Stimulated activated CD8-positive, alpha-beta memory T cell treated with anti-CD3 and anti-CD28 coated beads, Interleukin-2, amount 100 ng/mL, for 1 hour (primary cell): Measurements from ENCODE around the gene NAA11.
"Not testable (repeated sequence)": the region's sequence is repeated elsewhere in the genome, so short reads cannot be mapped to it uniquely, and the experiment has no call there.

Experiments used
- DNase-seq, 2 donors: peaks; one replicate each; pipeline ENCODE4 v3.0.0-alpha.2; 2020; ENCODE audit warnings: low read depth in 2 of 2

The NAA11 gene

DNA sequence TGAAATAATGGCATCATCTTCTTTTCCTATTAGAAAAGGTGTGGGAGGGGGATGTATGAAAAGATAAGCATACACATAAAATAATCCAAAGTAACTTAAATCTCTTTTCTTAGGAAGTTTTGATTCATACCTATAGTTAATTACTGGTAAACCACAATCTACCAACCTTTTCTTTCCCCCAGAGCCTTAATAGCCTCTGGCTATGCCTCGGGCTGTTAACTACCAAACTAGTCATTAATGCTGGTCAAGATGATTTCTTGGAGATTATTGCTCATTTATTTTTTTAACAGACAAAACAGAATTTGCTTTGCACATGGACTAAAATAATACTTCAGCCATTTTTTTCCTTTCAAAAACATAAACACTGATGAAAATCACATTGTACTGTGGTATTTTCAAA, 16.9 kb downstream of the NAA11 start:
- no peak for DNase-seq

DNA sequence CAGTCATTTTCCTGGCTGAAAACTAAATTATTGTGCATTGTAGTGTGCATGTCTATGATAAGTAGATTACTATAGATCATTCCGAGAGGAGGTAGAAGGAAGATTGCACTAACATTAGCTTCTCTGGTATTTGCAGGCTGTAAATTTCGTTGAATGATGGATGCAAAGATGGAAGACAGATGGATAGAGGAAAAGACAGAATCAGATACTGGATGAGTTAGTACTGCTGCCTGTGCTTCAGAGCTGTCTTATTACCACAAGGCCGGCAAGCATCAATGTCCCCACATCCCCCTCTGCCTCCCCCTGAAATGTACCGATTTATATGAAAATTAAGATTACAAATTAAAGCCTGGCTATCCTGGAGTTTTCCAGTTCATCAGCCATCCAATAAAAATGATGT, 17.7 kb downstream of the NAA11 start:
- no peak for DNase-seq

DNA sequence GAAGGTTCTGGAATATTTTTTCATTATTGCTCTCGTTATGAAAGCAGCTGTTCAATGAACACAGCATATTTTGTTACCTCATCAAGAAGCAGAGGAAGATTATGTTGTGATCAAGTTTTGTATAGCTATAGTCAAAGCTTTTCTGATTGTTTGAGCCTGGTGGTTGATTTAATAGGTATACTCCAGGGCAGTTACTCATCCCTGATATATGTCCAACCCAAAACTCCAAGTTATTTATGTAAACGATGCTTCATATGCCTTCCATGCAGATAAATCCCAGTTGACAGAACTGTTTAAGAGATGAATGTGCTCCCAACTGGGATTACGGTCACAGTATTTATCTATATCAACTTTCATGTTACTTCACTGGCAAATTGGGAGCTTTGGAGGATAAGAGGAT, 19.1 kb downstream of the NAA11 start:
- no peak for DNase-seq

DNA sequence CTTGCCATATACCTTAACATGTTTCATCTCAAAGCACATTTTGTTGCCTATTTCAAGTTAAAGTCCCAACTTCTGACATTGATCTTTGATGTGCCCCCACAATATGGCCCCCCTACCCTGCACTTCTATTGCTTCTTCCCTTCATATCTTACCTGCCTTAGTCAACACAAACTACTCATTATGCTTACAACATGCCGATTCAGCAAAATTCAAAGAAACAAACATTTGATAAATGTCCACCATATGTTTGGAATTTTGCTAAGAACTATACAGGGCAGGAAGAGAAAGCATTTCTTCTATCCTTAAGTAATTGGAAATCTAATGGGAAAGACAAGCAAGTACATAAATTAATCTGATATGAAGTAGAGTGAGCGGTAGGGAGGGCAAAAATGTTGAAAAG, 25.6 kb downstream of the NAA11 start:
- DNase-seq, result no peak

DNA sequence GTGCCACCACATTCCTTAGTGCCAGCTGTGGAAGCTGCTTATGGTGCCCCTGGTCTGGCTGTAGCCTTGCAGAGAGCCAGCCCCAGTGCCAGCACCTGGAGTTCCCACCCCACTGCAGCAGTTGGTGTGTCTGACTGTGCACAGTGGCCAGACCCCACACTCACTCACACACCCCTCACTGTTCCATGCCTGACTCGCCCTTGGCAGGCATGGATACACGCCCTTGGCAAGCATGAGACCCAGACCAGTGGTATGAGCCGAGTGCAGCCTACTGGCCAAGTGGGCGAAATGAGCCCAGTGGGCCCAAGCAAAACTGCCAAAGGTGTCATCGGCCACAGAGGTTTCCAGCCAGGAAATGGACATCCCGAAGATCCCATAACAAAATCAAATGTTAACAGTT, 27.4 kb downstream of the NAA11 start:
- DNase-seq, result no peak

DNA sequence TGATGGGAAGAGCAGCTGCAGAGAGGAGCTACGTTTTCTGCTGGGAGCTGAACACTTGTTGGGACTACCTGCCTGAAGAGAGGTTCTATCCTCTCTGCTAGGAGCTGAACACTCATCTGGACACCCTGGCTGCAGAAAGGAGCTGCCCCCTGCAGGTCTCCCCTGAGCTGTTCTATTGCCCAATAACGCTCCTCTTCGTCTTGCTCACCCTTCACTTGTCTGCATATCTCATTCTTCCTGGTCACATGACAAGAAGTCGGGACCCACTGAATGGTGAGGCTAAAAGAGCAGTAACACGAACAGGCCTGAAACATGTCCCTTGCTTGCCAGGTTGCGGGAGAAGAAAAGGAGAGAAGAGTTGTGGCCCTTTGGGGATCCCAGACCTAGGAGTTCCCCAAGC, 27.8 kb downstream of the NAA11 start:
- no peak for DNase-seq

DNA sequence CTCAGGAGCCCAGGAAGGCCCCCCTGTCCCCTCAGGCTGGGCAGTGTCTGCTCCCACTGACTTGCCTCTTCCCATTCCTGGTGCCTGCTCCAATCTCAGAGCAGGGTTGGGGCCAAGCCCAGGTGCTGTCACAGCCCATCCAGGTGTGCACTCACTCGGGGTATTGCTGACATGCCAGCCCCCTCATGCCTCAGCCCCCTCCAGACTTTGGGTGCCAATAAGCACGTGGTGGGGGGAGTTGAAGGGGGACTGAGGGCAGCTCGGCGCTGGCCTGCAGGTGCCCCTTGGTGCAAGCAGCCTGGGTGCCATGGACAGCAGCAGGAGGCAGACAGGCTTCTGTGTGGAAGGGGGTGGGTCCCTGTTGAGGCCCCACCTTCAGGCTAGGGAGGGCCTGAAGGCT, 28.4 kb downstream of the NAA11 start:
- no peak for DNase-seq

DNA sequence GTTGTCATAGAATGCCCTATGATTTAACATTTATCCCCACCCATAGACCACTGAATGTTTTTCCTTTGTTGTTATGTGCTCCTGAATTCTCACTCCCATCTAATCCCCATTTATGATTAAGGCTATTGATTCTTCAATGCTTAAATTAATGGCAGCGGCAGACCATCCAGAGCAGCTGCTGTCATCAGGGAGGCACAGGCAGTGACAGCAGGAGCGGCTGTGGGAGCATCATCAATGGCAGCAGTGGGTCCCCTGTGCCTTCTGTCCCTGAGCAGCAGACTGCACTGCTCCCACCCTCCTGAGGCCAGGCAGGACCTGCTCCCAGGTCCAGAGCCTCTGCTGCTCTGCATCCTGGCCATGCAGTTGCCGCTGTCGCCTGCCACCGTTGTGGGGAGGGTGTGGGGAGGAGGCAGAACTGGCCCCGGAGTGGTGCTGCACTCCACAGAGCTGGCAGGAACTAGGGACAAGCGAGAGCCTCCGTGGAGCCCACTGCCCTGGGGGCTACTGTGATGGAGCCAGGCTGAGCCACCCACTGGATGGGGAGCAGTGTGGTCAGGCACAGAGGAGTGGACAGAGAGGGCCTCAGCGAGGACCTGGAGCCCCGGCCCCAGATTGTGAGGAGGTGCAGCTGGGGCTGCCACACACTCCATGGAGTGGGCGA, 29.0 kb downstream of the NAA11 start:
- no peak for DNase-seq

DNA sequence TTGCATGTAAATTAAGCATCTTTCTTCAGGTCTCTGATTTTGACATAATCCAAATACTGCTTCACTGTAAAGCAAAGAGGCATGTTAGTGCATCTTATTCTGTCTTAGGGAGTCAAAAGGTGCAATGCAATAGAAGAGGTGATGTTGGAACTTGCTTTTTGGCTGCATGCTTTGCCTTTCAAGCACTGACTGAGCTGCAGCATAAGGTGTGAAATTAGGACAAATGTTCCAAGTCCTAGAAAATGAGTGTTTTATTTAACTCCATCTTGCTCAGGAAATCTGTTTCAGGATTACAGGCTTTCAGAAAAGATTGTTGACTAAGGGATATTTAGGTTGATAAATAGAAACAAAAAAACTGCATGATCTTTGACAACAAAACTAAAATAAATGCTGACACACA, 30.8 kb downstream of the NAA11 start:
- no peak for DNase-seq

DNA sequence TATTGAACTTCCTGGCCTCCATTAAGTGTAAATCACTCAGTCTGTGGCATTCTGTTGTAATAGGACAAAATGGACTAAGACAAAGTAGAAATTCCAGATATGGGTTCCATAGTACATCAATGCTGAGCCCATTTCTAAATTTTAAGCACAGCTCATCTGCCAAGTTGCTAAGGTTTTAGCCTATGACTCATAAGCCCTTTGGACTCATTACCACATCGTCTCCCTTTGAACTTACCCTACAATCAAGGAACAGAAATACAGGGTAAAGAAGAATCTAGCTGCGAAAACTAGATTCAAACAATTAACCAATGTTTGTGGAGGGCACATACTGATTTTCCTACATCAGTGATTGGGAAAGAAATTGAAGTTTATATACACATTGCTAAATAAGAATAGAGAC, 31.8 kb downstream of the NAA11 start:
- DNase-seq, result no peak

DNA sequence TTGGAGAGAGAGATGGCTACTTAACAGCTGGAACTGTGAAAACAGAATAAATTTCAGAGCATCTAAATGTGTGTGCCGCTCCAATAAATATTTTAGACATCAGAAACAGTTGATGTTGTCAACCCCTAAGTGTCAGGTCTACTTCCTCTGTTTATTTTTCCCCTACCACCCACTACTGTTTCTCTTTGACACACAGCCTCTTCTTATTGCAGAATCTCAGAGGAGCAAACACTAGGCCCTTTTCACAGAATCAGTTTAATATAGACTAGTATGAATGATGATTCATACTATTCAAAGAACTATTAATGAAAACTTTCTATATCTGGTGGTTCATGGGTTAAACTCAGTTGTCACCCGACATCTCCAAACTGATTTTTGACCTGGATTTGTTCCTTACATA, 33.9 kb downstream of the NAA11 start:
- no peak for DNase-seq

DNA sequence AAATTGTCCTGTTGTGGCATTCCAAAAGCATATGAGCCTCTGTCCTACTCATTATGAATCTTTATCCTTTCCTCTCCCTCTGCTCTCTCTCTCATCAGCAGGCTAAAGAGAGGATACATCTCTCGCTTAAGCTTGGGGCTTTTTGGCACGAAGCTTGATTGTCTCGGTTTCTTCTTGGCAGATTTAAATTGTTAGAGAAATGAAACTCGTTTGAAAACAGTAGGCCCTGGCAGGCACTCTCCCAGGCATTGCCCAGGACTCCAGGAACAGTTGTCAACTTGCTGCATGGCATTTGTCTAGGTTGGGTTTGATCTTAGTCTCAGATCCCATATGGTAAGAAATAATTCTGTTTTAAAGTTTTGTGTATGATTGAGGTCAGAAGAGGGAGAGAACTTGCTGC, 35.5 kb downstream of the NAA11 start:
- no peak for DNase-seq

DNA sequence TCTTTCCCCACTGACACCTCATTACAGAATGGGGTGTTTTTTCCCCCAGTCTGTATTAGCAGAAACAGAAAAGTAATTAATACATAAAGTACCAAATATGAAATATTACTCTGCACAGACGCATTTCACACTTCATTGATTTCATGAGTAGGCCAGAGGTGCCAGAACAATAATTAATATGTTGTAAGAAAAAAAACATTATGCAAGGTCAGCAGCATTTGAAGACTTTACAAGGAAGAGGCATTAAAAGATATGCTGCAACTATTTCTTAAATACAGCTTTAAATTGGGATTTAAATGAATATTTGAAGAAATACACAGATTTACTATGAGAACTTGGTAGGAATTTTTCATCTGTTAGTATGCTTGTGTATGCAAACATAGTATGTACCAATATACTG, 37.7 kb downstream of the NAA11 start:
- DNase-seq, result no peak

DNA sequence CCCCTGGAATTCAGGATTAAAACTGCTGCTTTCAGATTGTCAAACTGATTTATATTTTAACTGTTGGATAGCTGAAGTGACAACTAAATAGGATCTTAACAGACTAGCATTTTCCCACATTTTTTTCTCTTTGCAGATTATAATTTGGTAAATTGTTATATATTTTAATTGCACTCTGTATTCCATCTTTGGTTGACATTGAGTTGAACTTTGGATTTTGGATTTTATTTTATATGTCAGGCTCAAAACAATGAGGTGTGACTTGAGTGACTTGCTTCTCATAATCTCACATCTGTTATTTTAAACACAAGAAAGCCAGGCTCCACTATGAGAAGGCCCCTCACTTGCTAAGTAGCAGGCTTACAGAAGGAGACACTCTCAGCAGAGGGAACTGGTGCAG, 38.1 kb downstream of the NAA11 start:
- DNase-seq, result no peak

DNA sequence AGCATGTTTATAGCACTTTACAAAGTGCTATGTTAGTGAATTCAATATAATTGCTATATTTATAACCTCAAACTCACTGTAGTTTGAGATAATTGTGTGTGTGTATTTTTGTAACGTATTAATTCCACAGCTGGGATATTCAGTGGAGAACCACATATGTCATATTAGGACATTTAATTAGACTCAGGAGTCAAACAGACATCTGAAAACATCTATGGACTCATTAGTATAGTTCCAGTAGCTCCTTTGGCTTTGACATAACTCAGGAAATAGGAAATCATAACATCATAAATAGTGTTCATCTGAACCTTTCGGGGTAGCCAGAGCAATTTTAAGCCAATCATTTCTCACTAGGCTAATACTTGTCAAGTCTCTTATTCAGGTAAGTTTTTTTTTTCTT, 38.8 kb downstream of the NAA11 start:
- DNase-seq, result no peak

DNA sequence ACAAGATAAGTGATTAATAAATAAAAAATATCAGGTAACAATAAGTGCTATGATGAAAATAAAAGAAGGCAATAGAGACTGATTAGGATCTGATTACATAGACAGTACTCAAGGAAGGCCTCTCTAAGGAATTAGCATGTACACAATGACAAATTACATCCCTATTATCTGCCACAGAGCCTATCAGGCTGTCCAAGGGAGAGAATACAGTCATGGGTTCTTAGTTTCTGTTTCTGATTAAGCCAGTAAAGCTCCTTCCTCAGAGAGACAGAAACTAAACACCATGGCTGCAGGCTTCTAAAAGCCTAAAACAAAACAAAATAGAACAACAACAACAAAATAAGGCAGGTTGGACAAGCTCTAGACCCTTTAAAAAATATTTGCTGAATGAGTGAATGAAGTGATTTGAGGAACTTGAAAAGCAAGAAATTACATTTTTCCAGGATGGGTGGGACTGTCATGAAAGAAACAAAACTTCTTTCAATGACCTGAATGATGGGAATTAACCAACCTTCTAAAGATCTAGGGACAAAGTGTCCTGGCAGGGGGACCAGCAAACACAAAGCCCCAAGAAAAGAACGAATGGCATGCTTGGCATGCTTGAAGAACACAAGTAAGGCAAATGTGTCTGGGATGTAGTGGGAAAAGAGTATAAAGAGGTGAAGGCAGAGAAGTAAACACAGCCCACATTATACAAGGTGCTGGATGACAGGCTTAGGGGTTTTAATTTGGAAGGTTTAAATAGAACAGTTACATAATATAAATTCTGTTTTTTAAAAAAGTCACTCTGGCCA, 44.1 kb downstream of the NAA11 start:
- no peak for DNase-seq

DNA sequence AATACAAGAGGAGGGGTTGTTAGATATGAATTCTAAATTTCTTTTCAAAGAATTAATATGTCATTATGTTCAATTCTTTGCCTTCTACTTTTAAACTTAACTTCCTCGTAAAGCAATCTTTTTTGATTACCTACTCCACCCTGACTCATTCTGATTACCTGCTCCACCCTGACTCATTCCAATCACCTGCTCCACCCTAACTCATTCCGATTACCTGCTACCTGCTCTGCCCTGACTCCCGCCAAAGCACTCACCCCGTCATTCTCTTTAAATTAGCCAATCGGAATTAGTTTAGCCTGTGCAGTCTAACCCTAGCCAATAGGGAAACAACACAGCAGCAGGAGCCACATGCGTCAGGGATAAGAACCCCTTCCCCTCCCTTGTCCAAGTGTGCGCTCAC, 48.4 kb downstream of the NAA11 start:
- DNase-seq, result not testable (repeated sequence)

DNA sequence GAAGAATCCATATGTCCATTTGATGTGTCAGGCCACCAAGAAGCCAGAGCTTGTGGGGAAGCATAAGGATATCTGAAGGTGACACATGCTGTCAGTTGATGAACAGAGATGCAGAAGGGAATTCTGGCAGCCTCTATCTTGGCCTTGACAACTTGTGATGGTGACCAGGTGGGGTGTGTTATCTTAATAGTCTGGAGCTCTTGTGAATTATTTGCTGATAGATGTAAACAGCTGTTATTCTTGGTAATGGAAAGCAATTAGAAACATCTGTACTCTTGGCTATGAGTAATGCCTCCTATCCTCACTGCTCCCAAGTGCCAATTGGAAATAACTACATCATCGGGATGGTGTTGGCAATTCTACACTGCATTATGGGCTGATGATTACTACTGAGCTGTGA, 51.9 kb downstream of the NAA11 start:
- no peak for DNase-seq

DNA sequence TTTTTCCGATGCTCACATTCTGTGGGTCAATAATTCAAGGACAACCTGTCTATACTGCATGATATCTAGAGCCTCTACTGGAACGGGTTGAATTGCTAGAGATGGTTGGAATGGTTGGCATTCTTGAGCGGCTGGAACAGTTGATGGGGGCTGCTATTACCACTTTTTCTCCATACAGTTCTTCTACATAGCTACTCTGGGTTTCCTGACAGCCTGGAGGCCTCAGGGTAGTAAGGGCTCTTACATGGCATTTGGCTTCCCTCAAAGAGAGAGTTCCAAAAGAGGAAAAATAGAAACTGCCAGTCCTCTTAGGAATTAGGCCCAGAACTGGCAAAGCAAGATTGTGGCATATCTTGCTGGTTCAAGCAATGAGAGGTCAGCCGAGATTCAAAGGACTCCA, 53.1 kb downstream of the NAA11 start:
- no peak for DNase-seq

DNA sequence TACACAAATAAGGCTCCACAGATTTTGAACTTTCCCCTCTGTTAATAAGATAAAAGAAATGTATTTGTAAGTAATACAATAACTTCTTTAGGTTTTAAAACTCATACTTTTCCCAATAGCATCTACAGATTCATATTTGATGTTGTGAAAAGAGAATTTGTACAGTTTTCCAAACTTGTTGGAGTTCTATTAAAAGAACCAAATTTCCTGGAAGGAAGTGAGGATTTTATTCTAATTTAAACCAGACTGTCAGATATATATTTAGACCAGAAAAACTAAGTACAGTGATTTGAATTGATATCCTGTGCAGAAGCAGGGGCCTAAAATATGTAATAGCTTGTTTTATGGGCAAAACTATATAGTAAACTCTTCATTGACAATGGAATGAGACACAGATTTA, 53.7 kb downstream of the NAA11 start:
- no peak for DNase-seq

DNA sequence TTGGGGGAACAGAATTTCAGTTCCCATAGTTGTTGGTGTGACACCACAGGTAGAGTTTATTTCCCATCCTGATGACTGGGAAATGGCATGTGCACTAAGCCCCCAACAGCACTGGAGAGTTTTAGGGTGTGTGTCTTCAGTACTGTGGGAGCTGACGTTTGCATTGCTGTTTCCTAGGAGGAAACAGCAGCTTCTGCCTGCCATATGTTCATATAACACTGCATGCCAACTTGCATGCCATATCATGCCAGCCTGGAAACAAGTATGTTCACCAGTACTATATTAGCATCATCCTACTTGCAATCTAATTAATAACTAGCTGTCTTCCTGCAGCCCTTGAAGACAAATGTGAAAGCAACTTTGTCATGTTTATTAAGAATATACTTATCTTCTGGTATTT, 58.2 kb downstream of the NAA11 start:
- DNase-seq, result no peak
